Erythroblast (primary cell): ENCODE data around the gene PRKAR2A.

Experiments
- GATA1 ChIP-seq: IDR thresholded peaks from 2 replicates; pipeline ENCODE4 v1.6.1; 2011; ENCODE audit warnings: low read depth, mild to moderate bottlenecking, control low read depth, low read length, moderate library complexity
- POLR2A ChIP-seq: IDR thresholded peaks from 2 replicates; pipeline ENCODE4 v1.6.1; 2011; ENCODE audit warnings: mild to moderate bottlenecking, low read length

- TF ChIP-seq POLR2A (no peak), GATA1 (no peak)
Measured at GRCh38 chr3:48738144-48738536, 109.5 kb downstream of the PRKAR2A start.
